CD4-positive, alpha-beta T cell (primary cell): ENCODE measurements around the gene TSHZ2. TPM values are rescaled to one million over a fixed set of nuclear protein-coding genes. Genes with fewer than 3 reads are reported as not detected.

Source experiments
- ATAC-seq: fragments of 200-7000 bp; cut with Tn5 transposase; one replicate; pipeline ENCODE4 v1.10.0; 2022; ENCODE audit warnings: mild to moderate bottlenecking; ENCODE audit not compliant: poor library complexity
- CTCF ChIA-PET: fragments of 350-600 bp; sonication (Branson Sonifier 250); formaldehyde crosslinking; loops from one replicate; lab custom pipeline; 2021; ENCODE audit warnings: antibody characterized with exemption, inconsistent platforms; lab: Charles Lee
- POLR2A ChIA-PET: fragments of 350-600 bp; sonication (Branson Sonifier 250); formaldehyde crosslinking; loops from one replicate; lab custom pipeline; 2021; ENCODE audit warnings: antibody characterized with exemption, inconsistent platforms; lab: Charles Lee
- DNase-seq, 14 experiments: peaks; one replicate each; pipeline ENCODE4 v3.0.0-alpha.2; 2013 to 2020; ENCODE audit warnings: mixed read lengths in 2 of 14
- H3K27ac ChIP-seq, 2 donors: one replicate each; pipeline versions ENCODE4 v1.5.1 to v1.7.0; 2013; ENCODE audit warnings: low read length in 2 of 2, low read depth in 1 of 2, mild to moderate bottlenecking in 1 of 2
- H3K27me3 ChIP-seq, 2 experiments: 1 replicate in 1 of 2; 2 replicates in 1 of 2; pipeline versions ENCODE4 v1.6.1 to v1.7.0; 2013; ENCODE audit warnings: low read length in 2 of 2, control low read depth in 1 of 2, mild to moderate bottlenecking in 1 of 2, moderate library complexity in 1 of 2; ENCODE audit not compliant: insufficient read depth in 2 of 2, control insufficient read depth in 1 of 2
- H3K36me3 ChIP-seq: one replicate; pipeline ENCODE4 v1.6.1; 2013; ENCODE audit warnings: low read length, control low read depth; ENCODE audit not compliant: insufficient read depth
- H3K4me1 ChIP-seq: one replicate; pipeline ENCODE4 v1.6.1; 2013; ENCODE audit warnings: low read length, control low read depth; ENCODE audit not compliant: insufficient read depth
- H3K4me3 ChIP-seq: one replicate; pipeline ENCODE4 v1.5.1; 2013; ENCODE audit warnings: mild to moderate bottlenecking, low read length, moderate library complexity
- H3K9me3 ChIP-seq, 2 experiments: 1 replicate in 1 of 2; 2 replicates in 1 of 2; pipeline versions ENCODE4 v1.6.1 to v1.7.0; 2013; ENCODE audit warnings: low read length in 2 of 2, mild to moderate bottlenecking in 2 of 2, control low read depth in 1 of 2, moderate library complexity in 1 of 2; ENCODE audit not compliant: control insufficient read depth in 1 of 2, insufficient read depth in 1 of 2
- H3K27ac Mint-ChIP-seq: one replicate; pipeline ENCODE4 v1.8.0; 2020; ENCODE audit warnings: mixed read lengths
- H3K27me3 Mint-ChIP-seq: one replicate; pipeline ENCODE4 v1.8.0; 2021; ENCODE audit warnings: mixed read lengths
- H3K36me3 Mint-ChIP-seq: one replicate; pipeline ENCODE4 v1.8.0; 2021; ENCODE audit warnings: low read depth, mixed read lengths
- H3K4me1 Mint-ChIP-seq: one replicate; pipeline ENCODE4 v1.8.0; 2021; ENCODE audit warnings: low read depth, mixed read lengths
- H3K4me3 Mint-ChIP-seq: one replicate; pipeline ENCODE4 v1.8.0; 2020; ENCODE audit warnings: mild to moderate bottlenecking, mixed read lengths
- H3K9me3 Mint-ChIP-seq: one replicate; pipeline ENCODE4 v1.8.0; 2020; ENCODE audit warnings: mixed read lengths
- intact Hi-C, 2 experiments: fragments of 100-400 bp; cut with DNase I in 1 of 2; cut with micrococcal nuclease in 1 of 2; formaldehyde crosslinking; loops; one replicate each; pipeline versions ENCODE4 v1.15.1 to v1.9.0; 2023 to 2025; cut with DNase I, micrococcal nuclease
- total RNA-seq, 174 experiments: library from RNA in 2 of 174; stranded (reverse) in 2 of 174; gene quantifications; one replicate each; pipeline ENCODE4 v1.2.3 and lab custom pipeline; 2021 to 2026
- TF ChIP-seq, protein P1 (sequence below): fragments of 200-600 bp; IDR thresholded peaks from one replicate; pipeline ENCODE4 v1.8.0; 2022; ENCODE audit warnings: antibody characterized with exemption, mild to moderate bottlenecking

TSHZ2 gene
- total RNA-seq, 2 experiments from 2014 or later, result 26.1 to 27.4 TPM

DNA sequence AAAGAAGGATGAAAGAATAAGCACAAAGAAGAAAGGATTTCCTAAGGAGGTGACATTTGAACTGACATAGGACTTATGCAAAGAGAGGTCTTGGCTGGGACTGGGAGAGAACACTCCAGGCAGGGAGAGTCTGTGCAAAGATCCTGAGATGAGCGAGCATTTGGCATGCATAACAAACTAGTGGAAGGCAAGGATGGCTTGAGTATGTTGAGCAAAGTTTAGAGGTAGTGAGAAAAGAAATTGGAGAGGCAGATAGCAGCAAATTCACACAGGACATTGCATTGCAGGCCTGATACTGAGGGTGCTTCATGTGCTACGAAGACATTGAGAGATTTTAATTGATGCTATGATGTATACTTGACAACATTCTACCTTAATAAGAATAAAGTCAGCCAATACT, 383.6 kb downstream of the TSHZ2 start:
- H3K36me3 Mint-ChIP-seq, result peaks cover 27% of the 10 kb centered on the region
- DNase-seq, result no peak
- peaks cover 6% of the 10 kb centered on the region for H3K9me3 Mint-ChIP-seq
- no peaks in the 10 kb centered on the region for H3K27me3 ChIP-seq
- H3K27me3 Mint-ChIP-seq, result no peaks in the 10 kb centered on the region
- H3K27ac Mint-ChIP-seq, result no peak overlapping the region
- intact Hi-C loops, result no loop called here
- H3K4me3 ChIP-seq, result no peak overlapping the region
- no peaks in the 10 kb centered on the region for H3K4me1 Mint-ChIP-seq
- CTCF ChIA-PET, result no interaction called here
- no peak for ATAC-seq
- H3K4me1 ChIP-seq, result no peaks in the 10 kb centered on the region
- POLR2A ChIA-PET, result no interaction called here
- TF ChIP-seq, protein P1, sequence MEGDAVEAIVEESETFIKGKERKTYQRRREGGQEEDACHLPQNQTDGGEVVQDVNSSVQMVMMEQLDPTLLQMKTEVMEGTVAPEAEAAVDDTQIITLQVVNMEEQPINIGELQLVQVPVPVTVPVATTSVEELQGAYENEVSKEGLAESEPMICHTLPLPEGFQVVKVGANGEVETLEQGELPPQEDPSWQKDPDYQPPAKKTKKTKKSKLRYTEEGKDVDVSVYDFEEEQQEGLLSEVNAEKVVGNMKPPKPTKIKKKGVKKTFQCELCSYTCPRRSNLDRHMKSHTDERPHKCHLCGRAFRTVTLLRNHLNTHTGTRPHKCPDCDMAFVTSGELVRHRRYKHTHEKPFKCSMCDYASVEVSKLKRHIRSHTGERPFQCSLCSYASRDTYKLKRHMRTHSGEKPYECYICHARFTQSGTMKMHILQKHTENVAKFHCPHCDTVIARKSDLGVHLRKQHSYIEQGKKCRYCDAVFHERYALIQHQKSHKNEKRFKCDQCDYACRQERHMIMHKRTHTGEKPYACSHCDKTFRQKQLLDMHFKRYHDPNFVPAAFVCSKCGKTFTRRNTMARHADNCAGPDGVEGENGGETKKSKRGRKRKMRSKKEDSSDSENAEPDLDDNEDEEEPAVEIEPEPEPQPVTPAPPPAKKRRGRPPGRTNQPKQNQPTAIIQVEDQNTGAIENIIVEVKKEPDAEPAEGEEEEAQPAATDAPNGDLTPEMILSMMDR, result no peak
- no peak overlapping the region for H3K27ac ChIP-seq
- no peaks in the 10 kb centered on the region for H3K36me3 ChIP-seq
- no peak overlapping the region for H3K4me3 Mint-ChIP-seq
- peaks cover 3 to 10% of the 10 kb centered on the region in 2 experiments for H3K9me3 ChIP-seq

DNA sequence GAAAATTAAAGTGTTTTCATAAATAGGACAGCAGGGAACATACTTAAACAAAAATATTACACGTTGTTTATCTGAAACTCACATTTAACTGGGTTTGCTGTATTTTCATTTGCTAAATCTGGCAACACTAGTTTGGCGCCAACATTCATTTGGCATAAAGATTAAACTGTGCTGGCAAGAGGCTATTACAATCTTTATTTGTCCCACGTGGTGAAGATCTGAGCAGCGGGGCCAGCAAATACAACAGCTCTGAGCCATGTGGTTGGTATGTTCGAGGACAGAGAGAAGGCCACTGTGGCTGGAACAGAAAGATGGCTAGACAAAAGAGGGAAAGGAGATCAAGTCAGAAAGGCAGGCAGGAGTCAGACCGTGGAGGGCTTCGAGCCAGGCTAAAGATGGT, 387.3 kb downstream of the TSHZ2 start:
- DNase-seq (no peak), ATAC-seq (no peak)
- Histone ChIP-seq H3K27ac (no peak overlapping the region), H3K27me3 (no peaks in the 10 kb centered on the region), H3K4me3 (no peak overlapping the region), H3K4me1 (no peaks in the 10 kb centered on the region), H3K36me3 (no peaks in the 10 kb centered on the region), H3K9me3 (peaks cover 0 to 10% of the 10 kb centered on the region in 2 experiments)
- Mint-ChIP-seq H3K4me1 (no peaks in the 10 kb centered on the region), H3K4me3 (no peak overlapping the region), H3K36me3 (peaks cover 19% of the 10 kb centered on the region), H3K27me3 (no peaks in the 10 kb centered on the region), H3K27ac (no peak overlapping the region), H3K9me3 (peaks cover 6% of the 10 kb centered on the region)
- ChIA-PET POLR2A (no interaction called here), CTCF (no interaction called here)
- intact Hi-C loops, result no loop called here
- TF ChIP-seq, protein P1, result no peak

DNA sequence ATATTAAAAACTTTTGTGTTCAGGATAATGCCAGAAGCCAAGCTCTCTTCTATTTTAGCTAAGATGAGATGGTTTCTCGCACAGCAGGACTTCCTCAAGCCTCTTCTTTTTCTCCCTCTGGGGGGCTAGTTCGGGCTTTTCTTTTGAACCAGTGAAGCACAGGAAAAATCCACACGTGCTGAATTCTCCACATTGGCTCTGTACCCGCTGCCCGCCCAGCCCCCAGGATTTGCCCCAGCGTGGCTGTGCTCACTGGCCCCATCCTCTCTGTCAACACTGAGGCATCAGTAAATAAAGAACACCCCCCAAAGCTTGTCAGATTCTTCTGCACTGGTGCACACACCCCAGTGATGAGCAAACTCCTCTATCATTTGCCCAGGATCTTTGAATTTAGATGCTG, 388.7 kb downstream of the TSHZ2 start:
- Mint-ChIP-seq H3K27ac (no peak overlapping the region), H3K4me1 (no peaks in the 10 kb centered on the region), H3K4me3 (no peak overlapping the region), H3K27me3 (no peaks in the 10 kb centered on the region), H3K36me3 (peaks cover 11% of the 10 kb centered on the region), H3K9me3 (no peaks in the 10 kb centered on the region)
- no peaks in the 10 kb centered on the region for H3K27me3 ChIP-seq
- CTCF ChIA-PET, result no interaction called here
- no peaks in the 10 kb centered on the region for H3K36me3 ChIP-seq
- POLR2A ChIA-PET, result no interaction called here
- no peaks in the 10 kb centered on the region for H3K4me1 ChIP-seq
- H3K9me3 ChIP-seq, result peaks cover 0 to under 1% of the 10 kb centered on the region in 2 experiments
- H3K4me3 ChIP-seq, result no peak overlapping the region
- no peak for ATAC-seq
- TF ChIP-seq, protein P1, result no peak
- intact Hi-C loops, result no loop called here
- H3K27ac ChIP-seq, result no peak overlapping the region
- DNase-seq, result no peak
